A673 (cell line): Measurements from ENCODE around the gene CIBAR2. TPM values are rescaled to one million over a fixed set of nuclear protein-coding genes. Genes with fewer than 3 reads are reported as not detected.

Experiments
- BruUV-seq: library from RNA; stranded (reverse); fragments of 400-500 nt; replicated peaks from 2 replicates; lab custom pipeline; 2021; lab: Mats Ljungman, UMichigan
- CTCF ChIA-PET: fragments of 300-600 bp; sonication (Branson Sonifier 250); formaldehyde crosslinking; loops from one replicate; lab custom pipeline; 2022; ENCODE audit warnings: antibody characterized with exemption; lab: Charles Lee
- POLR2A ChIA-PET: fragments of 300-600 bp; sonication (Branson Sonifier 250); formaldehyde crosslinking; loops from one replicate; lab custom pipeline; 2022; ENCODE audit warnings: antibody characterized with exemption; ENCODE audit not compliant: low non-redundant PET; lab: Charles Lee
- DNase-seq: peaks from one replicate; pipeline ENCODE4 v3.0.0-alpha.2; 2015; ENCODE audit warnings: low spot score
- H3K27ac ChIP-seq: fragments of 200-600 bp; sonication (generic); 2 replicates; pipeline ENCODE4 v1.5.1; 2016; ENCODE audit warnings: mixed run types, low read depth, mild to moderate bottlenecking, mixed read lengths, antibody characterized with exemption, low read length; ENCODE audit not compliant: poor library complexity, severe bottlenecking
- H3K27me3 ChIP-seq: fragments of 200-600 bp; sonication (generic); replicated peaks from 2 replicates; pipeline ENCODE4 v1.6.1; 2017; ENCODE audit warnings: mixed run types, low read depth, mild to moderate bottlenecking, mixed read lengths, antibody characterized with exemption, low read length; ENCODE audit not compliant: insufficient read depth, poor library complexity
- H3K36me3 ChIP-seq: fragments of 200-600 bp; sonication (generic); 2 replicates; pipeline ENCODE4 v1.6.1; 2016; ENCODE audit warnings: mixed run types, mild to moderate bottlenecking, mixed read lengths, antibody characterized with exemption, low read length; ENCODE audit not compliant: insufficient read depth, poor library complexity, severe bottlenecking
- H3K4me1 ChIP-seq: fragments of 200-600 bp; sonication (generic); 2 replicates; pipeline ENCODE4 v1.6.1; 2017; ENCODE audit warnings: mixed run types, mild to moderate bottlenecking, mixed read lengths, antibody characterized with exemption, low read length; ENCODE audit not compliant: insufficient read depth, poor library complexity, severe bottlenecking
- H3K4me3 ChIP-seq: fragments of 200-600 bp; sonication (generic); 2 replicates; pipeline ENCODE4 v1.5.1; 2016; ENCODE audit warnings: low read depth, mixed run types, mild to moderate bottlenecking, mixed read lengths, low read length; ENCODE audit not compliant: poor library complexity, severe bottlenecking
- H3K9me3 ChIP-seq: fragments of 200-600 bp; sonication (generic); 2 replicates; pipeline ENCODE4 v1.6.1; 2016; ENCODE audit warnings: mixed run types, low read depth, mild to moderate bottlenecking, mixed read lengths, antibody characterized with exemption, low read length; ENCODE audit not compliant: poor library complexity, severe bottlenecking
- CTCF ChIP-seq: fragments of 300-800, 200-600 bp; sonication (generic); conservative IDR thresholded peaks from 2 replicates; pipeline ENCODE4 v1.5.1; 2017; ENCODE audit warnings: low read depth, mild to moderate bottlenecking, antibody characterized with exemption, low read length, moderate library complexity, mixed read lengths
- EZH2 ChIP-seq: fragments of 200-600 bp; sonication (generic); IDR thresholded peaks from 2 replicates; pipeline ENCODE4 v1.6.1; 2017; ENCODE audit warnings: borderline replicate concordance, low read depth, mild to moderate bottlenecking, mixed read lengths, antibody characterized with exemption, low read length; ENCODE audit not compliant: poor library complexity, severe bottlenecking
- intact Hi-C: fragments of 100-400 bp; cut with micrococcal nuclease; formaldehyde crosslinking; loops from one replicate; pipeline ENCODE4 v1.10.0; 2022; ENCODE audit not compliant: unreplicated experiment
- total RNA-seq: library from RNA; stranded (reverse); gene quantifications from 2 replicates; pipeline ENCODE4 v1.2.3, GENCODE V29; 2021

CIBAR2 gene
- total RNA-seq, 1 experiment from 2014 or later = not detected

GRCh38 chr16:85111184-85111583, 1.1 kb downstream of the CIBAR2 start:
- POLR2A ChIA-PET = no interaction called here
- no peak for TF ChIP-seq EZH2
- no peak for TF ChIP-seq CTCF
- intact Hi-C loops = loop anchor here (10.0 kb wide), 3 partner anchors 134 to 604 kb away; no protein-coding TSS in a partner anchor
- DNase-seq = no peak
- H3K9me3 ChIP-seq = no peaks in the 10 kb centered on the region
- no peaks in the 10 kb centered on the region for H3K36me3 ChIP-seq
- no peaks in the 10 kb centered on the region for H3K27me3 ChIP-seq
- no TSS peak for BruUV-seq
- H3K4me3 ChIP-seq = no peak overlapping the region
- CTCF ChIA-PET = interaction anchor here (0.7 kb wide), 1 partner anchor 205 kb away, joined by 4 read pairs; no protein-coding TSS in a partner anchor
- H3K4me1 ChIP-seq = peaks cover 4% of the 10 kb centered on the region
- no peak overlapping the region for H3K27ac ChIP-seq

- ChIA-PET CTCF (no interaction called here), POLR2A (no interaction called here)
- H3K36me3 ChIP-seq = no peaks in the 10 kb centered on the region
- DNase-seq = no peak
- intact Hi-C loops = loop anchor here (10.0 kb wide), 3 partner anchors 135 to 605 kb away; no protein-coding TSS in a partner anchor
- TF ChIP-seq CTCF (no peak), EZH2 (no peak)
- H3K4me3 ChIP-seq = no peak overlapping the region
- BruUV-seq = no TSS peak
- peaks cover 2% of the 10 kb centered on the region for H3K4me1 ChIP-seq
- H3K27me3 ChIP-seq = no peaks in the 10 kb centered on the region
- no peaks in the 10 kb centered on the region for H3K9me3 ChIP-seq
- no peak overlapping the region for H3K27ac ChIP-seq
Observed at GRCh38 chr16:85110105-85110504, 2.2 kb downstream of the CIBAR2 start.

GRCh38 chr16:85107532-85107931, 4.7 kb downstream of the CIBAR2 start:
- CTCF ChIA-PET = no interaction called here

More at GRCh38 chr16:85107532-85107931, 4.7 kb downstream of the CIBAR2 start:
- Histone ChIP-seq H3K4me1 (no peaks in the 10 kb centered on the region), H3K27ac (no peak overlapping the region), H3K9me3 (no peaks in the 10 kb centered on the region), H3K4me3 (no peak overlapping the region), H3K36me3 (no peaks in the 10 kb centered on the region), H3K27me3 (no peaks in the 10 kb centered on the region)
- BruUV-seq = no TSS peak
- DNase-seq = no peak
- TF ChIP-seq CTCF = no peak
- POLR2A ChIA-PET = no interaction called here
- intact Hi-C loops = no loop called here
